ENCODE data around the gene ATXN1.

The ATXN1 gene

DNA sequence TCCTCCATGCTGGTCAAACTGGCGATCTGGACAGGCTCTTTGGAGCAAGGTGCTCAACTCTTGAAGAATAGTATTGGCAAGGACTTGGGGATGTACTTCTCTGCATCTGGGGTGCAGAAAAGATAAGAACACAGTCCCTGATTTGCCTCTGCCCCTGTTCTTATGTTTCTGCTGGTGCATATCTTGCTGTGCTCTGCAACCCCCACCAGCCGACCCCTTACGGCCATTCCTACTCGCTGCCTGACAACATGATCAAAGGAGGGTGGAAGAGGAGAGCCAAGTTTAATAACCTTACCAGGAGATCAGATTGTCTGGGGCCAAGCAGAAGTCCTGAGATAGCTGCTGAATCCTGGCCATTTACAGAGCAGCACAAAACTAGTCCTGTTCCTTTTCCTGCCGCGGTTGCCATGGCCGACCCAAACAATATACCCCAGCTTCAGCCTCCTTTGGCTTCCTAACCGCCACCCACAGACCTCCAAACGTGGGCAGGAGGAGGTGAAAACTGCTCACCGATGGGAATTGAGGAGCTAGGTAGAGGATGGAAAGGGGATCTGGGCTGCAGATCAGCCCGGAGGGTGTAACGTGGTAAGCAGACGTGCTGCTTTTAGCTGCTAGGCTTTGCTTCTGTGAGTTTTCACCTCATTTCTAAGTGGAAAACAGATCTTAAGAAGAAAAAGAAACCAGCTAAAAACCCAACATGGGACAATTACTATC, 60.9 kb downstream of the ATXN1 start:
- TF ChIP-seq GATA3 (IDR thresholded peaks at IDR 0.05; ENCODE audit: low read depth, low read length) (no peak), GATA2 (IDR thresholded peaks at IDR 0.05; ENCODE audit: low read depth, low read length) (no peak)

DNA sequence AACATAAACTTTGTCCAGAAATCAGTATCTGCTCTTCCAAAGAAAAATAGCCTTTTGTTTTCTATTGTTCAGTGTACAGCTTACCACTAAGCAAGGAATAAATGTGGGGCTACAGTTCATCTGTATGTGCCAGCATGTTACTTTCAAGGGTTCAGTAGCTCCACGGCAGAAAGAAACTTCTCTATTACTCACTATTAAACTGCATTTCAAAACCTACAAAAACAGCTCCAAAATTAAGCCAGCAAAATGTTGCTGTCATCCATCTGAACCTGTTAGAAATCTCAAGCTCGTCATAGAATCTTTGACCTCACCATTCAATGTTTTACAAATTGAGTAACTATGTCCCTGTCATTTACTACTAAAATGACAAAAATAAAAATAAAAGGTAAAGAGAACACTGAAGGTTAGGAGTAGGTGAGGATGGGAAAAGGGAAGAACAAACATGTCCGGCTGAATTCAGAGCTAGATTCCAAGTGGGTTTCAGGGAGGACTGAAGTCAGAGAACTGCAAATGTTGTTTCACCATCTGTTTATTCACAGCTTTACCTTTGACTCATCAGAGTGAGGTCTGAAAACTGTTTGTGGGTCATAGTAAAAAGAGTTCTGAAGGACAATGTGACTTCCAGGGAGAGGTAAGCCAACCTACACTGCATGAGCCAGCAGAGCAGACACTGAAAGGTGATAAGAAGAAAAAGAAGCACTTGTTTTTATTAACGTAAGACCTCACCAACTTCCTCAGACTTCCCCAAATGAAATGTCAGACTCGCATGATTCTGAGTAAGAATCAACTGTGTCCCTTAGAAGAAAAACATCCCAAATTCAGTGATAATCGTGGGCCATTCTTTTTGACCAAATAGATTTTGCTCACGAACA, 62.0 kb downstream of the ATXN1 start:
- TF ChIP-seq GATA2 (IDR thresholded peaks at IDR 0.05; ENCODE audit: low read depth, low read length), result no peak
- no peak for TF ChIP-seq GATA3 (IDR thresholded peaks at IDR 0.05; ENCODE audit: low read depth, low read length)

DNA sequence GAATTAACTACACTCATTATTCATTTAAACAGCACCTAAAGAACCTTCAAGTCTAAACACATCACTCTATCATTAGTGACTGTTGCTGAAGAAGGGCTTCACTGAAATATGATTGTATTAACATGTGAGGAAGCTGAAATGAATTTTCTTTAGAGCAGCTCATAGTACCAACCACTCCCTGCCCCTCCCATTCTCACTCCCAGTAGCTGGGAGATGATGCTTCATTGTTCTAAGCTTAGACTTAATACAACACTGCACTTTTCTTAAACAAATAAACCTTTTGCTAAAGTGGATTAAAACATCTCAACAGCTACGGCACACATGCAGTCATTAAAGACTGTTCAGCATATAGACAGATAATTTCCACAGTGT, 63.1 kb downstream of the ATXN1 start:
- TF ChIP-seq GATA2 (IDR thresholded peaks at IDR 0.05; ENCODE audit: low read depth, low read length) (no peak), GATA3 (IDR thresholded peaks at IDR 0.05; ENCODE audit: low read depth, low read length) (no peak)

DNA sequence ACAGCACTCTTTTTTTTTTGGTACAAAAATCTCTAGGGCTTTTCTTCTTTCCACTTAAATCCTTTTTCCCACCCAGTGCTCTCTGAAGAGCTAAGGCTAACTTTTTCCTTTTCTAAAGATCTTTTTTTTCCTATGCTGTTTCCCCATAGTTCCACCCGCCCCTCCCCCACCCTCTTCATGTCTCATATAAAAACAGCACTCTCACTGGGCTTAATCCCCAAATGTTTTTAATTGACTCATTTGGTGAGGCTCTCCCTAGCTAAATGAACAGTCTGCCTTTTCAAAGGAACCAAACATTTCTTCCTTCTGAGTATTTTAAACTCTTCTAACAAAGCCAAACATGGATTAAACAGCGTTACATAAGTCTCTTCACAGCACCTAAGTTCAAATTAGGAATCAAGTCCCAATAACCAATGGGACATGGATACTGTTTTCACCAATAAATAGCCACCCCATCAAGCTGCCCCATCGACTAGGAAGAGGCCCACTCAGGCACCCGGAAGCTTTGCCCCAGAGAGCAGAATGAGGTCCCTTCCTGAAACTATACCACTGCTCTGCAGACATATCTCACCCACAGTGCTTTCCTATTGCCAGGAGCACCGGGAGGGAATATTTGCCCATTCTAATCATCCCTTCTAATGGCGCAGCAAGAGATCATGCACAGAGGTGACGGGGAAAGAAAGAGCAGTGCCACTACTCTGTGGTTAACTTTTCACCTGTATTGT, 63.7 kb downstream of the ATXN1 start:
- TF ChIP-seq GATA2 (IDR thresholded peaks at IDR 0.05; ENCODE audit: low read depth, low read length), result no peak
- TF ChIP-seq GATA3 (IDR thresholded peaks at IDR 0.05; ENCODE audit: low read depth, low read length), result no peak

DNA sequence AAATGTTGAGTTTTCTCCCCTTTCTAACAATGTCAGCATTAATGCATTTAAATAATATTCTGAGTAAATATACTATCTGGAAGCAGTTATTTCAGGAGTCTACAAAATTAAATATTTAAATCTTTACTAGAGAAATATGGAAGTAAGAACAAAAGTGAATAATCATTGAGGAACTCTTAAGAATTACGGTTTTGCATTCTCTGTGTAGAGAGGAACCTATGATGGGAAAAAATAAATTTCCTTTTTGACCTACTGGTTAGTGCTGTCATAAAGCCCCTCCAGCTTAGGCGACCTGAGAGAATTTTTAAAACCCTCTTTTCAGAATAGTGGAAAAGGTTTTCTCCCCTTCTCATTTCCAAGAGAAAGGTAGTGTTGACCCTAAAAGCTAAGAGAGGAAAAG, 64.8 kb downstream of the ATXN1 start:
- TF ChIP-seq GATA2 (IDR thresholded peaks at IDR 0.05; ENCODE audit: low read depth, low read length) (no peak), GATA3 (IDR thresholded peaks at IDR 0.05; ENCODE audit: low read depth, low read length) (no peak)

DNA sequence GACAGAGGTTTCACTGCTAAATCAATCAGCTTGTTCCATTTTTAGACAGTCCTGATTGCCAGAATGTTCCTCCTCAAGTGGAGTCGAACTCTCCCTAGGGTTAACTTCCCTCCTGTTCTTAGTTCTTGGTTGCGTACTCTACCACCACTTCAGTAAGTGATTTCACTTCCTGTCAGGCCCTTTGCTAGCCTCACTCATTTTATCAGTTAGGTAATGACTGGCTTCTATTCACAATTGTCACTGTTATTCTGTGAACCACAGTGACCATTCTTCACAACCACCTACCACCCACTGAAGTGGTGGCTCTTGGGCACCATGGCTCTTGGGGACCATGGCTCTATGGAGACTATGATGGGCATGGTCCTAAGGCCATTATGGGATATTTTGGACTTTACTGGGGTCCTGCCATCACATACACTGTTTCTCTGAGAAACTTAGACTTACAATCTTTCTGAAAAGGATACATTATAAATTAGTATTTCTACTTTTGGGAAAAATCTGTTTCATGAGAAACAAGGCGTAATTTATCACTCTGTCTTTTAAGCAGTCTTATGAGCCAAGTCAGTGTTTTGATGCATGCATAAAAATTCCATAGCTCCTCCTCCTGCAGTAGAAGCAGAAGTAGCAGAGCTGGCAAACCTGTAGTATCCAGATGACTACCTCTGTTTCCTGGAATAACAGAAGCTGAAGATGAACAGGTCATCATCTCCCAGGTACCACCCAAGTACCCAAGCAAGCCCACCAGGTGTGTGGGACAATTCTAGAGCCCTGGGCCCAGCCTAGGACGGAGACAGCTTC, 66.3 kb downstream of the ATXN1 start:
- TF ChIP-seq GATA2 (IDR thresholded peaks at IDR 0.05; ENCODE audit: low read depth, low read length), result no peak
- TF ChIP-seq GATA3 (IDR thresholded peaks at IDR 0.05; ENCODE audit: low read depth, low read length), result no peak

DNA sequence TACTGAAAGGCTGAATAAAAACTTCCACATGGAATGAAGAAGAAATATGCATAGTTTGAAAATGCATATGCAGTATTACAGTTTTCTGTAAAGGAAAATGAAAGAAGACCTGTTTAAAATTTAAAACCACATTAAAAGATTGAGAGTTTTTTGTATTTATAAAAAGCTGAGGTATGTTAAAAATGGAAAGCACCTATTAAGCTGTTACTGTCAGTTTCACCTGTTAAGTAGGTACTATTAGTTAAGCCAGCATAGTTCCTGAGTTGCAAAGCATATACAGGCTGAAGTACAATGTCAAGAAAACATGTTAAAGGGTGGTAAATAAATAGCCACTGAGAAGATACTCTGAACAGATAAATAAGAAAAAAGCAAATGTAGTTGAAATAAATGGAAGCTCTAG, 69.9 kb downstream of the ATXN1 start:
- TF ChIP-seq GATA2 (IDR thresholded peaks at IDR 0.05; ENCODE audit: low read depth, low read length), result no peak
- TF ChIP-seq GATA3 (IDR thresholded peaks at IDR 0.05; ENCODE audit: low read depth, low read length), result no peak

DNA sequence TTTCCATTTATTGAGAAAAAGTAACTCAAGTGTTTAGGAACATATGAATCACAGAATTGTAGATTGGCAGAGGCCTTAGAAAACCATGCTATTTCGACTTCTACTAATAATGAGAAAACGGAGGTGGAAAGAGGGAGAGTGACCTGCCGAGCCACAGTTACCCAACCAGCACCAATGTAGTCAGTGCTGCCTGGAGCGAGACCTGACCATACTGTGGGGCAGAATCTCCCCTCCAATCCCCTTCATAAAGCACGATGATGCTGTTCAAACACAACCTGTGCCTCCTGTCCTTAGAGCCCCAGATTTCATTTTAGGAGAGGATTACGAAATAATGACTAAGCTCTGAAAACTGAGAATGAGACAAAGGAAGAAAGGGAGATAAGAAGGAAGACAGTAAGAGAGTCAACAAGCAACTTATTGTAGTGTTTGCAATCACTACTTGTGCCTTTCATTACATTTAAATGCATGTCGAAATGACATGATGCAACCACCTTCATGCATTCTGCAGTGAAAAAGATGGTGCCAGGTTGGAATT, 70.6 kb downstream of the ATXN1 start:
- no peak for TF ChIP-seq GATA3 (IDR thresholded peaks at IDR 0.05; ENCODE audit: low read depth, low read length)
- no peak for TF ChIP-seq GATA2 (IDR thresholded peaks at IDR 0.05; ENCODE audit: low read depth, low read length)

DNA sequence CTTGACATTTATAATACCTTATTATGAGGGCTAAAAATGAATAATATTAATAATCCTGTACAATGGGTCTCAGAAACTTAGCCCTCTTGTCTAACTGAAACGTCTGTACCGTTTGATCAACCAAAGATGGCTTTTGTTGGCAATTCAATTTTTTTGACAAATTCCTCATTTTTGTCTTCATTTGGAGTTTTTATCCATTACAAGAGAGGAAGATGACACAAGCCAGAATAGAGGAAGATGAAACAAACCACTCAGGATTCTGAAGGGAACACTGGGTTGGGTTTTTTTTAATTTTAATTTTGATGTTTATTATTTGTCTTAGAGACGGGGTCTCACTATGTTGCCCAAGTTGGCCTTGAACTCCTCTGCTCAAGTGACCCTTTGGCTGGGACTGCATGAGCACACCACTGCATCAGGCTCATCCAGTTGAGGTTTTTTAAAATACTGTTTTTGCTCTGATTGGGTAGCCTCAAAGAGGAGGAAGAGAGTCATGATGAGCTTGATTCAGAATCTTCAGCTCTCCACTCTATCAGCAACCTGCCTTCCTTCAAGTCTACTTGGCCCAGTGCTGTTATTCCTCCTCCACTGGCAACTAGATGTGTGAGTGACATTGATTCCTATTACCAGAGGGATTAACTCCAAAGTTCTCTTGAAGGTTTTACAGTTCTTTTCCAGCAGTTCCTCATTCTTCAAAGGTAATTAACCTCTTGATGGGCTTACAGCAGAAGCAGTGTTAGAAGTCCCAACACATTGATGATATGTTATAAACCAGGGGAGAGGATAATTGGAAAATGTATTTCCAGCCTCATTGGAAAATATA, 71.3 kb downstream of the ATXN1 start:
- no peak for TF ChIP-seq GATA2 (IDR thresholded peaks at IDR 0.05; ENCODE audit: low read depth, low read length)
- no peak for TF ChIP-seq GATA3 (IDR thresholded peaks at IDR 0.05; ENCODE audit: low read depth, low read length)

DNA sequence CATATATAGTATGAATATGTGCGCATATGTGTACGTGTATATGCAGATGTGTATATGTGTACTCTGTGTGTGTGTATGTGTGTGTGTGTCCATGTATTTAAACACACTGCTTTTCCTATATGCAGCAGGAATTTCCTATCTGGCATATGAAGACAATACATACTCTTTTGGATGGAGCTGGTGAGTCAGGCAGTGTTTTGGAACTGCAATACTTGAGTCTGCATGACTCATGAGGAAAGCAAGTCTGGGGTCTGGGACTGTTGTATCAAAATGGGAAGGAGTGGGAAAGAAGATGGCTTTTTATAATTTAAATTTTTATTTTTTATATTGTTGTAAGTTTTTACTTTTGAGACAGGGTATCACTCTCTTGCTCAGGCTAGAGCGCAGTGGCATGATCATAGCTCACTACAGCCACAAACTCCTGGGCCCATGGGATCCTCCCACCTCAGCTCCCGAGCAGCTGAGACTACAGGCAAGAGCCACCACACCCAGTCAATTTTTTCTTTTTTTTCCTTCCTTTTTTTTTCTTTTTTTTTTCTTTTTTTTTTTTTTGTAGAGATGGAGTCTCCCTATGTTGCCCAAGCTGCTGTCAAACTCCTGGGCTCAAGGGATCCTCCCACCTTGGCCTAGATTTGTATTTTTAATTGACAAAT, 72.2 kb downstream of the ATXN1 start:
- TF ChIP-seq GATA2 (IDR thresholded peaks at IDR 0.05; ENCODE audit: low read depth, low read length), result no peak
- no peak for TF ChIP-seq GATA3 (IDR thresholded peaks at IDR 0.05; ENCODE audit: low read depth, low read length)

DNA sequence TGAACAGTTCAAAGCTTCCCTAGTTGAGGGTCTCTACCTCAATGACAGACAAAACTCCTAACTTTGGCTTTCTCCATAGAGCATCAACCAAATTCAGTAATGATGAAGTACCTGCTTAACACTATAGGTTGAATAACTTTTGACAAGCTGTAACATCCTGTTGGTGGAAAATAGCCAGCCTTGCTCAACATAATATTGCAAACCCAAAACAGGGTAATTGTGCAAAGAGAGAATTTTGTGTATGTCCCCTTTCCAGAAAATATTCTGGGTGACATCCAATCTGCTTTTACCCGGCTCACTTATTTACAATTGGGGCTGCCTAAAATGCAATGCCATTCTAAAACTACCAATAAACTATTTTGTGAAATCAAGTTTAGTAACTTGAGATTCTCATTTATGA, 72.8 kb downstream of the ATXN1 start:
- no peak for TF ChIP-seq GATA2 (IDR thresholded peaks at IDR 0.05; ENCODE audit: low read depth, low read length)

DNA sequence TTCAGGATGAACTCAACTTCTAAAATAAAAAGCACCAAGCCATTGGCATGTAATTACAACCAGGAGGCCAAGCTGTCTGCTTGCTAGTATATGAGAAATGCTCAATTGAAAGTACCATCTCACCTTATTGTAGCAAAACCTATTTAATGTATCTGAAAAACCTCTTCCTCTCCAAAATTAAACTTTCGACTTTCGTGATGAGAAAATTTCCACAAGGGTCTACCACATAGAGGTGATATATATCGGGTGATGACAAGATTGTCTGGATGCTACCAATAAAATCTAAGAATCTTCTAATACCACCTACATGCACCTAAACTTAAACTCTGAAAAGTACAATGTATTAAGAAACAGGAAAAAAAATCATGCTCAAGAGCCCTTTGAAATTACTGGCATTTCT, 74.2 kb downstream of the ATXN1 start:
- TF ChIP-seq GATA2 (IDR thresholded peaks at IDR 0.05; ENCODE audit: low read depth, low read length), result no peak
- TF ChIP-seq GATA3 (IDR thresholded peaks at IDR 0.05; ENCODE audit: low read depth, low read length), result no peak
